ENCODE results near the gene SLC17A8.
"Not testable (repeated sequence)": the region's sequence is repeated elsewhere in the genome, so short reads cannot be mapped to it uniquely, and the experiment has no call there.

SLC17A8 gene

DNA sequence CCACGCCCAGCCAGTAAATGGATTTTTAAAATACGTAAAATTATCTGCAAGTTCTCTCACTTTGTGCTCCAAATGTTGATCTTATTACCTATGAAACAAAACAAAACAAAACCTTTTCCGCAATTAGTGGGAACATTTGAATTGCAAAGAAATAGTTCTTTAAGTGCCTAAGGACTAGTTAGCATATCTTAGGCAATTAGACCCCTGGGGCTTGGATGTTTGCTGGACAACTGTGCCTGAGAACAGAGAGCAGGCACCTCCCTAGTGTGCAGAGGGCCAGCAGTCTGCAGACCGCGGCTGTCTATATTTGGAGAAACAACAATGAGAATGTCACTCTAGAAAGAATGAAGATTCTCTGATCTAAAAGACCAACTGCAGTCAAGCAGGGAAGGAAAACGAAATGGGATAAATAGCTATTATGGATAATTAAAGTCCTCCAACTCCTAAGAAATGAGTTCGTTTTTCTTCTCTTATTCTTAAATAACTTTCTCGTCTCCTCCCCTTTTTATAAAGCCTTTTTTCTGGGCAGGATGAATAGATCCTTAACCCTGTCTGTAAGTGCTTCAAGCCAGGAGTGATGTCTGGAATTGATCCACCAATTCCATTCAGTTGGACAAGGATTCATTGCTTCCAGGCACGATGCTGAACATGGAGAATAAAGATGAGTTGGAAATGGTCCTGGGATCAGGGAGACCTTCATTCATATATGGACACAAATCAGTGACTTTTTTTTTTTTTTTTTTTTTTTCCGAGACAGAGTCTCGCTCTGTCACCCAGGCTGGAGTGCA is 16.2 kb downstream of the SLC17A8 start:
- DNase-seq = no peak

DNA sequence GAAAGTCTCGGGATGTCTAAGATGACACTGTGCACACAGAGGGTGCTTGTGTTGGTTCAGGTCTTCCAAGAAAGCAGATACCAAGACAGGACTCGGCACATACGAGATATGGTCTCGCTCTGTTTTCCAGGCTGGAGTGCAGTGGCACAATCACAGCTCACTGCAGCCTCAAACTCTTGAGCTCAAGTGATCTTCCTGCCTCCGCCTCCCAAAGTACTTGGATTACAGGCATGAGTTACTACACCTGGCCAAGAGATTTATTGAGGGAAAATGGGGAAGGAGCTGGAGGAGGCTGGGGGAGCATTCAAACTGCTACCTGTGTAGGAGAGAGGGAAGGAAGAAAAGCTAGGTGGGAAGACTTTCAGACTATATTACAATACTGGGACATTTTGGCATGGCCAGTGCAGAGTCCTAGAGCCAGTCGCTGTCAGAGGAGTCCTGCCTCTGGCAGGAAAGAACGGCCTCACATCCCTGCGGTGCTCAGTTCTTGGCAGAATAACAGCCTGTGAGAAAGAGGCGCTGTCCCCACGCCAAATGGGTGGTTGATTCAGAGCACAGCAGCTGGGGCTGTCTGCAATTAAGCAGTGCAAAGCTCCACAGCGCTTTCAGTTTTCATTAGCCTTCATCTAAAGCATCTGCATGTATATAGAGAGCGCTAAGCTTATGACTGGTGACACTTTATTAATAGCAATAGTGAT is 18.3 kb downstream of the SLC17A8 start:
- DNase-seq = no peak

GRCh38 chr12:100376161-100376560 is 19.3 kb downstream of the SLC17A8 start:
- no peak for DNase-seq

DNA sequence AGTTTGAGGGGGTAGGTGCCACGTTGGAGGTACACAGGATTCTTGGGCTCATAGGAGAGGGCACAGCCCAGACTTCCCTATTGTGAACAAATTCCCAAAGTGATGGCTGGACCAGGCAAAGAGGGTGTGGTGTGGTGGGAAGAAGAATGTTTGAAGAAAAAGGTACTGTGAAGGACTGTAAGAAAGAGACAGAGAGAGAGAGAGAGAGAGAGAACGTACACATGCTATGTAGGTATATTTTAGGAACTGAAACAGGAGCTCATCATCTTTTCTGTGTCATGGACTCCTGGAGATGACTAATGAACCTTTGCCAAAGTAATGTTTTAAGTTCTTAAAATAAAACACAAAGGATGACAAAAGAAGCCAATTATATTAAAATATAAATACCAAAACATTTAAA is 24.5 kb downstream of the SLC17A8 start:
- no peak for DNase-seq

- DNase-seq = no peak
Observed at GRCh38 chr12:100382338-100382737, 25.5 kb downstream of the SLC17A8 start.

DNA sequence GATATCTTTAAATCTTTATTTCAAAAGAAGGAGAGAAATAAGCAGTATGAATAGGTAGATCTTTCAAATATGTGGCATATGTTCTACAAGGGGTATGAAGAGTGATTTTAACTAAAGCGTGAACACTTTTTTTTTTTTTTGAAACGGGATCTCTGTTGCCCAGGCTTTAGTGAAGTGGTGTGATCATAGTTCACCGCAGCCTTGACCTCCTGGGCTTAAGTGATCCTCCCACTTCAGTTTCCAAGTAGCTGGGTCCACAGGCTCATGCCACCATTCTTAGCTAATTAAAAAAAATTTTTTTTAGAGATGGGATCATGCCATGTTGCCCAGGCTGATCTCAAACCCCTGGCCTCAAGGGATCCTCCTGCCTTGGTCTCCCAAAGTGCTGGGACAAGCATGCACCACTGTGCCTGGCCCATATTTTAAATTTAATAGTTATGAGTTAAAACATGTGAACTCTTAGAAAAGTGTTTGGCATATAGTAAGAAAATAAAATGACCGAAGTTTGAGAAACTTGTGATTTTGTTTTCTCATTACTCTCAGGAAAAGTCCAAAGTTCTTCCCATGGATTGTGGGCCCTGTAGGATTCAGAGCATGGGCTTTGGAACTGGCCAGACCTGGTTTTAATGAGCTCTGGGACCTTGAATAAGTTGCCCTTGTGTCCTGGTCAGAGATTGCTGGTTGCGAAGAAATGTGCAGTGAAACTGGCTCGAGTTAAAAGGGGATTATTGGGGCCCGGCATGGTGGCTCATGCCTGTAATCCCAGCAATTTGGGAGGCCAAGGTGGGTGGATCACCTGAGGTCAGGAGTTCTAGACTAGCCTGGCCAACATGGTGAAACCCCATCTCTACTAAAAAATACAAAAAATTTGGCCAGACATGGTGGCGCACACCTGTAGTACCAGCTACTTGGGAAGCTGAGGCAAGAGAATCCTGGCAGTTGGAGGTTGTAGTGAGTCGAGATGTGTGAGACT is 27.0 kb downstream of the SLC17A8 start:
- DNase-seq = no peak

DNA sequence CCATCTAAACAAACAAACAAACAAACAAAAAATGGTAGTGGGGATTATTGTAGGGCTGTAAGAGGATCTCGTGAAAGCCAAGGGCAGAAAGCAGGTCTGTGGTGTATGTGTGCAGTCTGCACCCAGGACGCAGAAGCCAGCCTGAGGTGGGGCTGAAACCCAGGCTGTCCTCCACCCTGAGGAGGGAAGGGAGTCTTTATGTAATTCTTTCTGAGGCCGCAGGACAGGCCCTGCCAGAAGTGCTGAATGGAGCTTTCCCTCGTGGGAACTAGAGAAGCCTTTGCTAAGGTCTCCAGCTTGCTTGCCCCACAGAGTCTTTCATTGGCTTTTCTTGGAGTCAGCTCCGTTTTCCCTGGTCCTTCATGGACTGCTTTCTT is 27.7 kb downstream of the SLC17A8 start:
- no peak for DNase-seq

DNA sequence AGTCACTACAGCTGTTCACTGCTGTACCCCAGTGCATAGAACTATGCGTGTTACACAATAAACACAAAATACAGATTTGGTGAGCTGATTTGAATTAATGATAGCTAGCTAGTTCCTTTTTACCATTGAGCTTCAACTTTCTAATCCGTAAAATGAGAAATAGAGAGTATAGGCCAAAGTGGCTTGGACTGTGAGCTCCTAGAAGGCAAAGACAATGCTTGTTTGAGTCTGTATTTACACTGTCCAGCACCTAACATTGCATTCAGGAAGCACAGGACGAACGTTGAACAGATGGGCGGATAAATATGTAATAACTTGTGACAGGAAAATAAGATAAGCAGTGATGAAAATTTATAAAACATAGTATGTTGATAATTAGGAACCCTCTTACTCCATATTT is 31.5 kb downstream of the SLC17A8 start:
- DNase-seq = no peak

DNA sequence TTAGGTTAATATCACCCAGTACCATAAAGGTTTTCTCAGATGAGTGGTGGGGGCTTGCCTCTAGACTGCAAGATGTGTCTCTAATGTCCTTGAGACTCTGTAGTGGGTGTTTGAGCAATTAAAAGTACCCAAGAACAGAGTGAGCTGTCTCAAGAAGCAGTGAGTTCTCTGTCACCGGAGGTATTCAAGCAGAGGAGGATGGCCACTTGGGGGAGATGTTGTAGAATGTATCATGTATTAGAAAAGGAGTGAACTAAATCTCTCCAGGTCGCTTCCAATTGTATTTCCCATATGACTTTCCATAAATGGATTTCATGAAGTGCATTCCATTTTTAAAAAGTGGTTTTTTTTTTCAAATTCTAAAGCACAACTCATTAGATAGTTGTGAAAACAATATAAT is 35.0 kb downstream of the SLC17A8 start:
- no peak for DNase-seq

- no peak for DNase-seq
Observed at GRCh38 chr12:100393200-100393599, 36.3 kb downstream of the SLC17A8 start.

DNA sequence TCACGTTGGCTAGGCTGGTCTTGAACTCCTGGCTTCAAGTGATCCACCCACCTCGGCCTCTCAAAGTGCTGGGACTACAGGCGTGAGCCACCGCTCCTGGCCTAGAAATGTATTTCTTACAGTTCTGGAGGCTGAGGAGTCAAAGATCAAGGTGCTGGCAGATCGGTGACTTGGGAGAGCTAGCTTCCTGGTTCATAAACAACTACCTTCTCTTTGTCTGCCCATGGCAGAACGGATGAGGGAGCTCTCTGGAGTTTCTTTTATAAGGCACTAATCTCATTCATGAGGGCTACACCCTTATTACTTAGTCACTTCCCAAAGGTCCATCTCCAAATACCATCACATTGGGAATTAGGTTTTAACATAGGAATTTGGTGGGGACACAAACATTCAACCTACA is 38.9 kb downstream of the SLC17A8 start:
- DNase-seq = no peak

DNA sequence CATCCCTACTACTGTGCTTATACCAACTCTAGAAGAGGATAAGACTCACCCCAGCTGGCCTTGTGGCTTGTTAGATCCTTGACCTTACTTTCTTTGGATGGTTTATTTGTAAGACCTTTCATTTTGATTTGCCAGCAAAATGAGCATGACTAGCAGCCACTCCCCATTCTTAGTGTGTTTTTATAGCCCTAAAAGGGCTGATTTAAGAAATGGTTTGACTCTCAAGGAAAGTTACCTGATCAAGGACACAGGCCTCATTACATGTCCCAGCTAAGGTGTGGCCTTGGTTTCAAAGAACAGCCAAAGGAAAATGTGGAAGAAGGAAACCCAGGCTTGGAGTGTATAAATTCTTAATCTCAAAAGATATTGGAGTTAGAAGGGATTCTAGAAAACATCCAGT is 41.4 kb downstream of the SLC17A8 start:
- no peak for DNase-seq

GRCh38 chr12:100399095-100399494 is 42.2 kb downstream of the SLC17A8 start:
- no peak for DNase-seq

- DNase-seq = no peak
Observed at GRCh38 chr12:100401660-100402059, 44.8 kb downstream of the SLC17A8 start.

DNA sequence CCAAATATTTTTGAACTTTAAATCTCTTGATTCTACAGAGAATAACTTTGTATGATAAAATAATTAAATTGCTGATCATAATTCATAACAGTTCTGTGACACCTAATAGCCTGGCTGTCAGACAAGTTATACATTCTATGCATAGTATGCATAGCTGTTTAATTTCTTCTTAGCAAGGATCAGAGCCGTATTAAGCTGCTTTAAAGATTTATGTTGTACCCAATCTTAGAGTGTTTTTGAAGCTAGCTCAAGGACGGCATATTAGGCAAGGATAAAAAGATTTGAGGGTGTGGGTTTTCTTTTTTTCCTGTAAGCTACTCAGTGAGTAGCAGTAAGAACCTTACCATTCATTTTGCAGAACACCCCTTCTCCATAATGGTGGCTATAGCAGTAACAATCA is 45.9 kb downstream of the SLC17A8 start:
- DNase-seq = no peak

DNA sequence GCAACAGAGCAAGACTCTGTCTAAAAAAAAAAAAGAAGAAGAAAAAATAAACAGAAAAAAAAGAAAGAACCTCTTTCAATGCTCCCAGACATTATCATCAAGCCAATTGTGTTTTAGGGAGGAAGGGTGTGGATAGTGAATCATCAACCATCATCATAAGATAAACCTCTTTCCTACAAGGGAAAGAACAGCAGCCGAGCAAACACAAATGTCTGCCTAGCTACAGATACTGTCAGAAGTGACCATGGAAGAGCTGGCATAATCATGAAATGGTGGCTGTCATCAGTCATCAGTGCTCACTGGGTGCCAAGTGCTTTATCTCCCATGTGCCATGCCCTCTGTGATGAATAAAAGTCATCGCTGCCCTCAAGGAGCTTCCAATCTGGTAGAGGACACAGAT is 46.6 kb downstream of the SLC17A8 start:
- no peak for DNase-seq

DNA sequence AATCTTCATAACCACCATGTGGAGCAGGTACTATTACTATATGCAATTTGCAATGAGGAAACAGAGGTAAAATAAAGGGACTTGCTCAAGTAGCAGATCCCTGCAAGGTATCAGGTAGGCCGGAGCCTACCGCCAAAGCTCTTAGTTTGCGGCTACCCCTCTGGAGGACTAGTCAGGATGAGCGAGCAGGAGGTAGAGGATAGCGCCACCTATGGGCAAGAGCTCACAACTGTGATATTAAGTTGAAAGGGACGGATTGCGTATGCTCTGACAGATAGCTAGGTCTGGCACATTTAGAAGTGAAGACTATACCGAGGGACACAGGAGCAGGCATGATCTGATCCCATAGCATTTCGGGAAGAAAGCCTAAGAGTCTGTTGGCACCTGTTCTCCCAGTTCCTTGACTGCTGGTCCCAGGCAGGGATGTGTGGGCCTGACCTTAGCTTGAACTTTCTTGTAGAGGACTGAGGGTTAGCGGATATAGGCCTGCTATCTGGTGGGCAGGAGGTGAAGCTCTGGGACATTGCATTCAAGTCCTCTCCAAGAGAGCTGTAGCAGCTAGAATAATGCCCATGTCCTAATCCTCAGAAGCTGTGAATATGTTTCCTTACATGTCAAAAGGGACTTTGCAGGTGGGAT is 48.0 kb downstream of the SLC17A8 start:
- no peak for DNase-seq

- no peak for DNase-seq
Observed at GRCh38 chr12:100413001-100413400, 56.1 kb downstream of the SLC17A8 start.

- DNase-seq = no peak
Observed at GRCh38 chr12:100414739-100415138, 57.9 kb downstream of the SLC17A8 start.

- DNase-seq = no peak
Observed at GRCh38 chr12:100422646-100423045, 65.8 kb downstream of the SLC17A8 start.

- DNase-seq = no peak
Observed at GRCh38 chr12:100426145-100426544, 69.3 kb downstream of the SLC17A8 start.

GRCh38 chr12:100427078-100427477 is 70.2 kb downstream of the SLC17A8 start:
- DNase-seq = no peak

DNA sequence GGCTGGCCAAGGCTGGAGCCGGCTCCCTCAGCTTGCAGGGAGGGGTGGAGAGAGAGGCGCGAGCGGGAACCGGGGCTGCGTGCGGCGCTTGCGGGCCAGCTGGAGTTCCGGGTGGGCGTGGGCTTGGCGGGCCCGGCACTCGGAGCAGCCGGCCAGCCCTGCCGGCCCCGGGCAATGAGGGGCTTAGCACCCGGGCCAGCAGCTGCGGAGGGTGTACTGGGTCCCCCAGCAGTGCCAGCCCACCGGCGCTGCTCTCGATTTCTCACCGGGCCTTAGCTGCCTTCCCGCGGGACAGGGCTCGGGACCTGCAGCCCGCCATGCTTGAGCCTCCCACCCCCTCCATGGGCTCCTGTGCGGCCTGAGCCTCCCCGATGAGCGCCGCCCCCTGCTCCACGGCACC is 73.4 kb downstream of the SLC17A8 start:
- DNase-seq = not testable (repeated sequence)
